Measurements from ENCODE around the gene CCNQ.
A peak's percentile ranks its signal among the peaks of the same experiment; 100 is the strongest.
"Not testable (repeated sequence)": the region's sequence is repeated elsewhere in the genome, so short reads cannot be mapped to it uniquely, and the experiment has no call there.

Gene CCNQ

GRCh38 chrX:153620576-153620975, 21.6 kb upstream of the CCNQ start:
- Histone ChIP-seq H3K4me3 (ENCODE audit: low read depth, low read length) (no peak overlapping the region), H3K27me3 (ENCODE audit: control insufficient read depth, insufficient read depth, low read length) (peaks cover 38% of the 10 kb centered on the region), H3K9me3 (ENCODE audit: control insufficient read depth, insufficient read depth, low read depth, low read length) (peaks cover 20% of the 10 kb centered on the region; the same call in 1 of the 2 replicates), H3K9ac (ENCODE audit: low read length) (no peak overlapping the region), H3K27ac (ENCODE audit: low read depth, low read length) (no peak overlapping the region), H3K4me1 (ENCODE audit: control insufficient read depth, insufficient read depth, low read length) (no peaks in the 10 kb centered on the region), H3K36me3 (ENCODE audit: control insufficient read depth, insufficient read depth, low read length) (no peaks in the 10 kb centered on the region)

GRCh38 chrX:153614818-153615217, 15.9 kb upstream of the CCNQ start:
- H3K27me3 ChIP-seq (ENCODE audit: control insufficient read depth, insufficient read depth, low read length), result peaks cover 84% of the 10 kb centered on the region
- H3K9ac ChIP-seq (ENCODE audit: low read length), result no peak overlapping the region
- no peaks in the 10 kb centered on the region for H3K4me1 ChIP-seq (ENCODE audit: control insufficient read depth, insufficient read depth, low read length)
- no peaks in the 10 kb centered on the region for H3K36me3 ChIP-seq (ENCODE audit: control insufficient read depth, insufficient read depth, low read length)
- no peak overlapping the region for H3K27ac ChIP-seq (ENCODE audit: low read depth, low read length)
- peaks cover 7% of the 10 kb centered on the region; the same call in 1 of the 2 replicates for H3K9me3 ChIP-seq (ENCODE audit: control insufficient read depth, insufficient read depth, low read depth, low read length)
- H3K4me3 ChIP-seq (ENCODE audit: low read depth, low read length), result no peak overlapping the region

- Histone ChIP-seq H3K9ac (ENCODE audit: low read length) (no peak overlapping the region), H3K4me3 (ENCODE audit: low read depth, low read length) (no peak overlapping the region), H3K9me3 (ENCODE audit: control insufficient read depth, insufficient read depth, low read depth, low read length) (peaks cover 10% of the 10 kb centered on the region; the same call in 1 of the 2 replicates), H3K36me3 (ENCODE audit: control insufficient read depth, insufficient read depth, low read length) (no peaks in the 10 kb centered on the region), H3K27me3 (ENCODE audit: control insufficient read depth, insufficient read depth, low read length) (peaks cover 88% of the 10 kb centered on the region), H3K4me1 (ENCODE audit: control insufficient read depth, insufficient read depth, low read length) (no peaks in the 10 kb centered on the region), H3K27ac (ENCODE audit: low read depth, low read length) (no peak overlapping the region)
Measured at GRCh38 chrX:153612413-153612812, 13.5 kb upstream of the CCNQ start.

- Histone ChIP-seq H3K9me3 (ENCODE audit: control insufficient read depth, insufficient read depth, low read depth, low read length) (peaks cover 12% of the 10 kb centered on the region; the same call in 1 of the 2 replicates), H3K4me3 (ENCODE audit: low read depth, low read length) (no peak overlapping the region), H3K27me3 (ENCODE audit: control insufficient read depth, insufficient read depth, low read length) (peaks cover 88% of the 10 kb centered on the region), H3K9ac (ENCODE audit: low read length) (no peak overlapping the region), H3K36me3 (ENCODE audit: control insufficient read depth, insufficient read depth, low read length) (no peaks in the 10 kb centered on the region), H3K4me1 (ENCODE audit: control insufficient read depth, insufficient read depth, low read length) (no peaks in the 10 kb centered on the region), H3K27ac (ENCODE audit: low read depth, low read length) (no peak overlapping the region)
Measured at GRCh38 chrX:153611298-153612095, 12.6 kb upstream of the CCNQ start.

- Histone ChIP-seq H3K27me3 (ENCODE audit: control insufficient read depth, insufficient read depth, low read length) (peaks cover 86% of the 10 kb centered on the region), H3K9ac (ENCODE audit: low read length) (no peak overlapping the region)
Measured at GRCh38 chrX:153610836-153611213, 11.9 kb upstream of the CCNQ start.

GRCh38 chrX:153609917-153610835, 11.2 kb upstream of the CCNQ start:
- no peak overlapping the region for H3K27ac ChIP-seq (ENCODE audit: low read depth, low read length)
- H3K36me3 ChIP-seq (ENCODE audit: control insufficient read depth, insufficient read depth, low read length), result no peaks in the 10 kb centered on the region
- no peaks in the 10 kb centered on the region for H3K4me1 ChIP-seq (ENCODE audit: control insufficient read depth, insufficient read depth, low read length)
- no peak overlapping the region for H3K9ac ChIP-seq (ENCODE audit: low read length)
- peak overlapping the region; percentile 45 for H3K4me3 ChIP-seq (ENCODE audit: low read depth, low read length)
- H3K27me3 ChIP-seq (ENCODE audit: control insufficient read depth, insufficient read depth, low read length), result peaks cover 82% of the 10 kb centered on the region
- H3K9me3 ChIP-seq (ENCODE audit: control insufficient read depth, insufficient read depth, low read depth, low read length), result peaks cover 15% of the 10 kb centered on the region; the same call in 1 of the 2 replicates

More at GRCh38 chrX:153610836-153611213, 11.9 kb upstream of the CCNQ start:
- Histone ChIP-seq H3K4me1 (ENCODE audit: control insufficient read depth, insufficient read depth, low read length) (no peaks in the 10 kb centered on the region), H3K36me3 (ENCODE audit: control insufficient read depth, insufficient read depth, low read length) (no peaks in the 10 kb centered on the region), H3K4me3 (ENCODE audit: low read depth, low read length) (peak overlapping the region; percentile 45; the same call in 1 of the 2 replicates), H3K9me3 (ENCODE audit: control insufficient read depth, insufficient read depth, low read depth, low read length) (peaks cover 15% of the 10 kb centered on the region; the same call in 1 of the 2 replicates), H3K27ac (ENCODE audit: low read depth, low read length) (no peak overlapping the region)

- Histone ChIP-seq H3K27ac (ENCODE audit: low read depth, low read length) (no peak overlapping the region), H3K36me3 (ENCODE audit: control insufficient read depth, insufficient read depth, low read length) (no peaks in the 10 kb centered on the region), H3K4me3 (ENCODE audit: low read depth, low read length) (no peak overlapping the region), H3K9me3 (ENCODE audit: control insufficient read depth, insufficient read depth, low read depth, low read length) (peaks cover 9% of the 10 kb centered on the region; the same call in 1 of the 2 replicates), H3K9ac (ENCODE audit: low read length) (no peak overlapping the region), H3K4me1 (ENCODE audit: control insufficient read depth, insufficient read depth, low read length) (no peaks in the 10 kb centered on the region), H3K27me3 (ENCODE audit: control insufficient read depth, insufficient read depth, low read length) (peaks cover 69% of the 10 kb centered on the region)
Measured at GRCh38 chrX:153608806-153609205, 9.9 kb upstream of the CCNQ start.

GRCh38 chrX:153608376-153608775, 9.4 kb upstream of the CCNQ start:
- Histone ChIP-seq H3K9ac (ENCODE audit: low read length) (no peak overlapping the region), H3K27ac (ENCODE audit: low read depth, low read length) (no peak overlapping the region), H3K36me3 (ENCODE audit: control insufficient read depth, insufficient read depth, low read length) (no peaks in the 10 kb centered on the region), H3K9me3 (ENCODE audit: control insufficient read depth, insufficient read depth, low read depth, low read length) (peaks cover 8% of the 10 kb centered on the region; the same call in 1 of the 2 replicates), H3K4me3 (ENCODE audit: low read depth, low read length) (no peak overlapping the region), H3K4me1 (ENCODE audit: control insufficient read depth, insufficient read depth, low read length) (no peaks in the 10 kb centered on the region), H3K27me3 (ENCODE audit: control insufficient read depth, insufficient read depth, low read length) (peaks cover 69% of the 10 kb centered on the region)

- peaks cover 11% of the 10 kb centered on the region; the same call in 1 of the 2 replicates for H3K9me3 ChIP-seq (ENCODE audit: control insufficient read depth, insufficient read depth, low read depth, low read length)
- H3K27ac ChIP-seq (ENCODE audit: low read depth, low read length), result no peak overlapping the region
- H3K4me3 ChIP-seq (ENCODE audit: low read depth, low read length), result no peak overlapping the region
- H3K36me3 ChIP-seq (ENCODE audit: control insufficient read depth, insufficient read depth, low read length), result no peaks in the 10 kb centered on the region
- no peaks in the 10 kb centered on the region for H3K4me1 ChIP-seq (ENCODE audit: control insufficient read depth, insufficient read depth, low read length)
- H3K9ac ChIP-seq (ENCODE audit: low read length), result no peak overlapping the region
- H3K27me3 ChIP-seq (ENCODE audit: control insufficient read depth, insufficient read depth, low read length), result peaks cover 55% of the 10 kb centered on the region
Measured at GRCh38 chrX:153606503-153606902, 7.6 kb upstream of the CCNQ start.

- not testable (repeated sequence) for H3K4me1 ChIP-seq (ENCODE audit: control insufficient read depth, insufficient read depth, low read length); H3K9ac ChIP-seq (ENCODE audit: low read length); H3K27ac ChIP-seq (ENCODE audit: low read depth, low read length); H3K36me3 ChIP-seq (ENCODE audit: control insufficient read depth, insufficient read depth, low read length); H3K4me3 ChIP-seq (ENCODE audit: low read depth, low read length)
- Histone ChIP-seq H3K27me3 (ENCODE audit: control insufficient read depth, insufficient read depth, low read length) (peaks cover 50% of the 10 kb centered on the region), H3K9me3 (ENCODE audit: control insufficient read depth, insufficient read depth, low read depth, low read length) (peaks cover 15% of the 10 kb centered on the region; the same call in 1 of the 2 replicates)
Measured at GRCh38 chrX:153604666-153605380, 5.9 kb upstream of the CCNQ start.

Measured in HUES6 (cell line).